Measurements from ENCODE around the gene LAMC2. TPM values are rescaled to one million over a fixed set of nuclear protein-coding genes. Genes with fewer than 3 reads are reported as not detected.
"Not testable (repeated sequence)": the region's sequence is repeated elsewhere in the genome, so short reads cannot be mapped to it uniquely, and the experiment has no call there.

Gene LAMC2
- total and polyA plus RNA-seq, 10 of the 15 experiments (the other 5 are each of a cell fraction or from before 2014, with no cell fraction given) = 0.27 to 1.5 (median 0.92) TPM

- WGBS (ENCODE audit: insufficient coverage, insufficient replicate concordance, low lambda C conversion rate, missing lambda C conversion rate) = 94% methylated on average over 1 of the region's 1 CpG
- TF ChIP-seq SMAD1 (IDR thresholded peaks at IDR 0.05; ENCODE audit: low read depth, partially characterized antibody) (no peak), BCLAF1 (IDR thresholded peaks at IDR 0.05) (no peak), DPF2 (IDR thresholded peaks at IDR 0.05) (no peak), IRF4 (IDR thresholded peaks at IDR 0.05; ENCODE audit: low read depth, low read length) (no peak), ETV6 (conservative IDR thresholded peaks at IDR 0.05 in 1 of 2, IDR thresholded peaks at IDR 0.05 in 1 of 2; ENCODE audit: borderline replicate concordance in 1 of 2, low read depth in 1 of 2) (no peak), TCF12 (IDR thresholded peaks at IDR 0.05; ENCODE audit: low read depth, low read length) (no peak), PAX8 (IDR thresholded peaks at IDR 0.05) (no peak), NR2C1 (IDR thresholded peaks at IDR 0.05) (no peak), ZNF274 (IDR thresholded peaks at IDR 0.05; ENCODE audit: insufficient read depth, insufficient read length) (no peak), CHD1 (IDR thresholded peaks at IDR 0.05; ENCODE audit: low read depth, low read length) (no peak), SP1 (IDR thresholded peaks at IDR 0.05; ENCODE audit: low read depth, low read length) (no peak)
- intact Hi-C loops (cut with micrococcal nuclease; ENCODE audit: unreplicated experiment) = no loop called here
- Histone ChIP-seq H3K4me2 (ENCODE audit: control insufficient read depth, insufficient read depth) (no peak overlapping the region), H3K9me3 (replicated peaks; ENCODE audit: control insufficient read depth, insufficient read depth, low read length) (no peaks in the 10 kb centered on the region), H3K79me2 (ENCODE audit: control insufficient read depth, insufficient read depth, low read length) (no peaks in the 10 kb centered on the region), H4K20me1 (ENCODE audit: control insufficient read depth, insufficient read depth) (no peaks in the 10 kb centered on the region), H3K27me3 (replicated peaks in 1 of 2; ENCODE audit: control insufficient read depth in 2 of 2, insufficient read depth in 2 of 2, low read length in 1 of 2) (no peaks in the 10 kb centered on the region), H3K4me1 (ENCODE audit: control insufficient read depth, insufficient read depth, low read length) (no peaks in the 10 kb centered on the region), H2AFZ (ENCODE audit: control insufficient read depth, low read depth, low read length) (no peak overlapping the region), H3K36me3 (ENCODE audit: control insufficient read depth in 2 of 2, insufficient read depth in 2 of 2, low read length in 1 of 2) (no peaks in the 10 kb centered on the region), H3K9ac (ENCODE audit: control insufficient read depth, insufficient read depth, low read length) (no peak overlapping the region), H3K4me3 (no peak overlapping the region), H3K27ac (ENCODE audit: control insufficient read depth, insufficient read depth) (no peak overlapping the region)
- BruUV-seq (replicated peaks) = no TSS peak
- ChIA-PET CTCF (interaction anchor here (1.0 to 1.4 kb wide), 2 partner anchors 133 to 187 kb away, joined by 3 to 5 read pairs; no protein-coding TSS in a partner anchor), RAD21 (ENCODE audit: unreplicated experiment) (no interaction called here), POLR2A (interaction anchor here (0.6 kb wide), 1 partner anchor 47 kb away, joined by 3 read pairs; no protein-coding TSS in a partner anchor), SMC1A (ENCODE audit: uncharacterized antibody, unreplicated experiment) (interaction anchor here (0.6 kb wide), 1 partner anchor 791 kb away, joined by 3 read pairs; no protein-coding TSS in a partner anchor)
- DNase-seq (ENCODE audit: low read depth, low spot score) (no peak), FAIRE-seq (no peak), ATAC-seq (no peak)
- in situ Hi-C loops (cut with MboI) = no loop called here
These were observed 36.8 kb upstream of the LAMC2 start for GRCh38 chr1:183149273-183149672.

- H3K9ac ChIP-seq (ENCODE audit: control insufficient read depth, insufficient read depth, low read length); ATAC-seq; H4K20me1 ChIP-seq (ENCODE audit: control insufficient read depth, insufficient read depth); H3K4me1 ChIP-seq (ENCODE audit: control insufficient read depth, insufficient read depth, low read length); H3K27ac ChIP-seq (ENCODE audit: control insufficient read depth, insufficient read depth); H3K4me3 ChIP-seq; intact Hi-C loops (cut with micrococcal nuclease; ENCODE audit: unreplicated experiment); H3K36me3 ChIP-seq (ENCODE audit: control insufficient read depth in 2 of 2, insufficient read depth in 2 of 2, low read length in 1 of 2); in situ Hi-C loops (cut with MboI); SMC1A ChIA-PET (ENCODE audit: uncharacterized antibody, unreplicated experiment); H3K79me2 ChIP-seq (ENCODE audit: control insufficient read depth, insufficient read depth, low read length); DNase-seq (ENCODE audit: low read depth, low spot score); H3K27me3 ChIP-seq (replicated peaks in 1 of 2; ENCODE audit: control insufficient read depth in 2 of 2, insufficient read depth in 2 of 2, low read length in 1 of 2); FAIRE-seq; H3K9me3 ChIP-seq (replicated peaks; ENCODE audit: control insufficient read depth, insufficient read depth, low read length); H3K4me2 ChIP-seq (ENCODE audit: control insufficient read depth, insufficient read depth); RAD21 ChIA-PET (ENCODE audit: unreplicated experiment); H2AFZ ChIP-seq (ENCODE audit: control insufficient read depth, low read depth, low read length); BruUV-seq (replicated peaks): not testable (repeated sequence)
- CTCF ChIA-PET = interaction anchor here (1.0 kb wide), 1 partner anchor 132 kb away, joined by 3 read pairs; no protein-coding TSS in a partner anchor
- POLR2A ChIA-PET = interaction anchor here (0.6 kb wide), 1 partner anchor 48 kb away, joined by 3 read pairs; no protein-coding TSS in a partner anchor
- 44% methylated on average over 1 of the region's 1 CpG for WGBS (ENCODE audit: insufficient coverage, insufficient replicate concordance, low lambda C conversion rate, missing lambda C conversion rate)
These were observed 36.0 kb upstream of the LAMC2 start for GRCh38 chr1:183150032-183150431.
